GM10266 (cell line): Measurements from ENCODE around the gene PERP.

Experiments
- DNase-seq: peaks from one replicate; pipeline ENCODE4 v3.0.0; 2012; ENCODE audit errors: extremely low spot score
- TF ChIP-seq, protein P1 (sequence below): IDR thresholded peaks from 2 replicates; pipeline ENCODE4 v1.5.1; 2012; ENCODE audit warnings: mild to moderate bottlenecking, low read depth; ENCODE audit not compliant: control insufficient read depth, insufficient read depth; ENCODE audit errors: missing control alignments

Gene PERP

DNA sequence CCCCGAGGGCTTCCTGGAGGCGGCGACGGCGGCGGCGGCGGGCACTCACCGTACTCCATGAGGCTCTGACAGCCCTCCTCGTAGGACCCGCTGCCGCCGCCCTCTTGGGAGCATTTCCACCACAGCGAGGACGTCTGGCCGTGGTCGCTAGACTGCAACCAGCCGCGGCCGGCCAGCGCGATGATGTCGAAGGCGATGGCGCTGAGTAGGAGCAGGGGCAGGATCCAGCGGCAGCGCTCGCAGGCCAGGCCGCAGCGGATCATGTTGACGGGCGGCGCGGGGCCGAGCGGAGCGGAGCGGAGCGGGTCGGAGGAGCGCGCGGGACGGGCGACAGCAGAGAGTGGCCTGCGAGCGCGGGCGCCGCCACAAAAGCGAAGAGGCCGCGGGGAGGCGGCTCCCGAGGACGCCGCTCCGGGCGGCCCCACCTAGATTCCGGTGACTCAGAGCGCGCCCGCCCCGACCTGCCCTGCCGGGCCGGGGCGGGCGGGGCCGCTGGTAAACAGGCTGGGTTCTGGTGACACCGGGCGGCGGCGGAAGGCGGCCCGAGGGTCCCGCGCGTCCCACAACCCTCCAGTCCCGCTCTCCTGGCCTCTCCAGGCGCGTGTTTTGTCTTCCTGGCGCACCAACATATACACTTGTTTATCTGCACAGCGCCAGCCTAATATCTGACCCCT lies at the start of gene PERP:
Gene PERP (minus strand): TSS at position 342 of the 674 bp plus-strand sequence. CDS start 79 bp downstream, at position 263.
- DNase-seq = peak; percentile 73
- TF ChIP-seq, protein P1, sequence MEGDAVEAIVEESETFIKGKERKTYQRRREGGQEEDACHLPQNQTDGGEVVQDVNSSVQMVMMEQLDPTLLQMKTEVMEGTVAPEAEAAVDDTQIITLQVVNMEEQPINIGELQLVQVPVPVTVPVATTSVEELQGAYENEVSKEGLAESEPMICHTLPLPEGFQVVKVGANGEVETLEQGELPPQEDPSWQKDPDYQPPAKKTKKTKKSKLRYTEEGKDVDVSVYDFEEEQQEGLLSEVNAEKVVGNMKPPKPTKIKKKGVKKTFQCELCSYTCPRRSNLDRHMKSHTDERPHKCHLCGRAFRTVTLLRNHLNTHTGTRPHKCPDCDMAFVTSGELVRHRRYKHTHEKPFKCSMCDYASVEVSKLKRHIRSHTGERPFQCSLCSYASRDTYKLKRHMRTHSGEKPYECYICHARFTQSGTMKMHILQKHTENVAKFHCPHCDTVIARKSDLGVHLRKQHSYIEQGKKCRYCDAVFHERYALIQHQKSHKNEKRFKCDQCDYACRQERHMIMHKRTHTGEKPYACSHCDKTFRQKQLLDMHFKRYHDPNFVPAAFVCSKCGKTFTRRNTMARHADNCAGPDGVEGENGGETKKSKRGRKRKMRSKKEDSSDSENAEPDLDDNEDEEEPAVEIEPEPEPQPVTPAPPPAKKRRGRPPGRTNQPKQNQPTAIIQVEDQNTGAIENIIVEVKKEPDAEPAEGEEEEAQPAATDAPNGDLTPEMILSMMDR = no peak

DNA sequence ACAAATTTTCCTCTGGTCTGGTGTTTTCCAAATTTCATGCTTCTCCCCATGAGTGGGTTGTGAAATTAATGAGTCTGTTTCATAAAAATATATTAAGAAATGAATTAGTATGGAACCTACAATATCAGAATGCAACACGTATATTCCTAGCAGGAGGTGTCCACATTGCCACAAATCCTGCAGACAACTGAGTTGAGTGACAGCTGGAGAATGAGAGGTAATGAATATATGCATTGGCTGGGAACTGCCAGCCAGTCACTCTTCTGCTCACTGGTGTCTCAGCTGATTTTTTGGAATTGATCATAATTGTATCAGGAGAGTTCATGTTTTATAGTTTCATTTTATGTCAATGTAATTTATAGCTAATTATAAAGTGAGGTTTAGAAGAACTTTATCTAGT lies 48.2 kb upstream of the PERP start:
- no peak for DNase-seq
- TF ChIP-seq, protein P1 = no peak

- DNase-seq = no peak
- TF ChIP-seq, protein P1 = no peak
These were observed 39.3 kb upstream of the PERP start for GRCh38 chr6:138146544-138146943.

DNA sequence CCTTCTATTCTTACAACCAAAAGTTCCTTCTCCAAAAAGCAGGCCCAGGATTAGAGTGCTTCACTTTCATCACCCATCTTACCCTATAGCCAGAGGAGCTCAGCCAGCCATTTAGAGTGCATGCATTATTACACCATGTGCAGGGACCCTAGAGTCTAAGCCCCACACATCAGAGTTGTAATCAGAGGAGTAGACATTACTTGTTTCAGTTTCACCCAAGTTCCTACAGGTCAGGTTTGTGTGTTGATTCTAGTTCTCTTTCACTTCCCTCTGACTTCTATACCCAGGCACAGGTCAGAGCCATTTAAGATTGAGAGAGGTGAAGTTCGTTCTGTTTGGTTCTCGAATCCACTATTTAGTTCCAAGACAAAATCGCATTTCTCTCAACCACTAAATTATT lies 38.2 kb upstream of the PERP start:
- DNase-seq = no peak
- TF ChIP-seq, protein P1 = no peak

GRCh38 chr6:138142806-138143205 lies 35.6 kb upstream of the PERP start:
- TF ChIP-seq, protein P1 = no peak
- DNase-seq = no peak

DNA sequence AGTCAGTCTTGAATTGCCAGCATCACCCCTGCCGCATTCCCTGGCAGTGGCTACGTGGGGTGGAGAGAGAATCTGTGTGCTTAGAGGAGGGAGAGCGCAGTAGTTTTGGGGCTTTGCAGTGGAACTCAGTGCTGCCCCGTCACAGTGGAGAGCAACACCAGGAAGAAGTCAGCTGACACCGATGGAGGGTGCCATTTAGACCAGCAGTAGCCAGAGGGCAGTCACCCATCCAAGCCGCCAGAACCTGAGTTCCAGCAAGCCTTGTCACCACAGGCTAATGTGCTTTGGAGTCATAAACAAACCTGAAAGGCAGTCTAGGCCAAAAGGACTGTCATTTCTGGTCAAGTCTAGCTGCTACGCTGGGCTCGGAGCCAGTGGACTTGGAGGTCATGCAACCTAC lies 22.0 kb upstream of the PERP start:
- DNase-seq = no peak
- TF ChIP-seq, protein P1 = peak; percentile 5

DNA sequence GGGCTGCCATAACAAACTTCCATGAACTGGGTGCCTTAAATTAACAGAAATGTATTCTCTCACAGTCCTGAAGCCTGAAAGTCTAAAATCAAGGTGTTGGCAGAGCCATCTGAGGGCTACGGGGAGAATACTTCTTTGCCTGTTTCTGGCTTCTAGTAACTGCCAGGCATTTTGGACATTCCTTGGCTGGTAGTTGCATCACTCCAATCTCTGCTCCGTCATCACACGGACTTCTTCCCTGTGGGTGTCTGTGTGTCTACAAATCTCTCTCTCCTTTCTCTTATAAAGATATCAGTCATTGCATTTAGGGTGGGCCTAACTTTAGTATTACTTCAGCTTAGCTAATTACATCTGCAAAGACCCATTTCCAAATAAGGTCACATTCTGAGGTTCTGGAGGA lies 20.9 kb upstream of the PERP start:
- TF ChIP-seq, protein P1 = no peak
- no peak for DNase-seq
